ENCODE results near the gene PPP1R12B. TPM values are rescaled to one million over a fixed set of nuclear protein-coding genes. Genes with fewer than 3 reads are reported as not detected.
"Not testable (repeated sequence)": the region's sequence is repeated elsewhere in the genome, so short reads cannot be mapped to it uniquely, and the experiment has no call there.

PPP1R12B gene
- total RNA-seq, 1 donor from 2014 or later: 18.5 TPM

- DNase-seq (ENCODE audit: low read depth, low spot score): no peak
- Mint-ChIP-seq H3K4me3 (no peak overlapping the region), H3K9me3 (peaks cover 3% of the 10 kb centered on the region), H3K27me3 (ENCODE audit: low read depth) (no peaks in the 10 kb centered on the region), H3K4me1 (peaks cover 16% of the 10 kb centered on the region), H3K36me3 (ENCODE audit: low read depth) (no peaks in the 10 kb centered on the region), H3K27ac (ENCODE audit: unreplicated experiment) (no peak overlapping the region)
- TF ChIP-seq CTCF (conservative IDR thresholded peaks at IDR 0.05): no peak
Observed at GRCh38 chr1:202361701-202362100, 13.2 kb downstream of the PPP1R12B start.

GRCh38 chr1:202362212-202362611 is 13.7 kb downstream of the PPP1R12B start:
- H3K4me1 Mint-ChIP-seq: peaks cover 16% of the 10 kb centered on the region
- DNase-seq (ENCODE audit: low read depth, low spot score): no peak
- no peaks in the 10 kb centered on the region for H3K27me3 Mint-ChIP-seq (ENCODE audit: low read depth)
- peaks cover 3% of the 10 kb centered on the region for H3K9me3 Mint-ChIP-seq
- H3K36me3 Mint-ChIP-seq (ENCODE audit: low read depth): no peaks in the 10 kb centered on the region
- H3K4me3 Mint-ChIP-seq: no peak overlapping the region
- H3K27ac Mint-ChIP-seq (ENCODE audit: unreplicated experiment): no peak overlapping the region
- TF ChIP-seq CTCF (conservative IDR thresholded peaks at IDR 0.05): no peak

GRCh38 chr1:202365092-202365815 is 16.8 kb downstream of the PPP1R12B start:
- H3K36me3 Mint-ChIP-seq (ENCODE audit: low read depth): no peaks in the 10 kb centered on the region
- H3K9me3 Mint-ChIP-seq: peaks cover 3% of the 10 kb centered on the region
- no peak overlapping the region for H3K4me3 Mint-ChIP-seq
- DNase-seq (ENCODE audit: low read depth, low spot score): no peak
- no peaks in the 10 kb centered on the region for H3K27me3 Mint-ChIP-seq (ENCODE audit: low read depth)
- H3K27ac Mint-ChIP-seq (ENCODE audit: unreplicated experiment): no peak overlapping the region
- peaks cover 12% of the 10 kb centered on the region for H3K4me1 Mint-ChIP-seq
- TF ChIP-seq CTCF (conservative IDR thresholded peaks at IDR 0.05): no peak

GRCh38 chr1:202367271-202367670 is 18.8 kb downstream of the PPP1R12B start:
- peaks cover under 1% of the 10 kb centered on the region for H3K4me1 Mint-ChIP-seq
- no peak for DNase-seq (ENCODE audit: low read depth, low spot score)
- H3K9me3 Mint-ChIP-seq: peaks cover 3% of the 10 kb centered on the region
- H3K36me3 Mint-ChIP-seq (ENCODE audit: low read depth): no peaks in the 10 kb centered on the region
- H3K4me3 Mint-ChIP-seq: no peak overlapping the region
- TF ChIP-seq CTCF (conservative IDR thresholded peaks at IDR 0.05): no peak
- H3K27ac Mint-ChIP-seq (ENCODE audit: unreplicated experiment): no peak overlapping the region
- no peaks in the 10 kb centered on the region for H3K27me3 Mint-ChIP-seq (ENCODE audit: low read depth)

- not testable (repeated sequence) for H3K27ac Mint-ChIP-seq (ENCODE audit: unreplicated experiment); H3K9me3 Mint-ChIP-seq; H3K4me1 Mint-ChIP-seq; H3K27me3 Mint-ChIP-seq (ENCODE audit: low read depth); H3K4me3 Mint-ChIP-seq; H3K36me3 Mint-ChIP-seq (ENCODE audit: low read depth); DNase-seq (ENCODE audit: low read depth, low spot score)
Observed at GRCh38 chr1:202370906-202371305, 22.4 kb downstream of the PPP1R12B start.

GRCh38 chr1:202374099-202374498 is 25.6 kb downstream of the PPP1R12B start:
- DNase-seq (ENCODE audit: low read depth, low spot score): no peak
- Mint-ChIP-seq H3K36me3 (ENCODE audit: low read depth) (peaks cover 5% of the 10 kb centered on the region), H3K27me3 (ENCODE audit: low read depth) (no peaks in the 10 kb centered on the region), H3K4me1 (no peaks in the 10 kb centered on the region), H3K4me3 (no peak overlapping the region), H3K27ac (ENCODE audit: unreplicated experiment) (no peak overlapping the region), H3K9me3 (peaks cover 2% of the 10 kb centered on the region)
- TF ChIP-seq CTCF (conservative IDR thresholded peaks at IDR 0.05): no peak

- not testable (repeated sequence) for H3K9me3 Mint-ChIP-seq; DNase-seq (ENCODE audit: low read depth, low spot score); H3K27ac Mint-ChIP-seq (ENCODE audit: unreplicated experiment); H3K4me3 Mint-ChIP-seq; H3K36me3 Mint-ChIP-seq (ENCODE audit: low read depth); H3K27me3 Mint-ChIP-seq (ENCODE audit: low read depth); H3K4me1 Mint-ChIP-seq
Observed at GRCh38 chr1:202375175-202375574, 26.7 kb downstream of the PPP1R12B start.
